HAP-1 (cell line): Measurements from ENCODE around the gene SLC26A9.

ENCODE experiments used
- DNase-seq, 2 experiments: peaks; one replicate each; pipeline ENCODE4 v3.0.0-alpha.2; 2016 to 2020; ENCODE audit warnings: low spot score in 2 of 2
- H3K27me3 ChIP-seq: fragments of 250-450 bp; sonication (Bioruptor Pico); 2 replicates; pipeline ENCODE4 v1.5.1; 2020; ENCODE audit warnings: low read depth, mild to moderate bottlenecking, moderate library complexity
- H3K36me3 ChIP-seq: fragments of 250-450 bp; sonication (Bioruptor Pico); replicated peaks from 2 replicates; pipeline ENCODE4 v1.5.1; 2020; ENCODE audit warnings: mild to moderate bottlenecking
- H3K4me1 ChIP-seq: fragments of 250-450 bp; sonication (Bioruptor Pico); 2 replicates; pipeline ENCODE4 v1.5.1; 2020; ENCODE audit warnings: mild to moderate bottlenecking
- H3K4me3 ChIP-seq: fragments of 250-450 bp; sonication (Bioruptor Pico); 2 replicates; pipeline ENCODE4 v1.5.1; 2020; ENCODE audit warnings: mild to moderate bottlenecking, moderate library complexity
- H3K9me3 ChIP-seq: fragments of 250-450 bp; sonication (Bioruptor Pico); 2 replicates; pipeline ENCODE4 v1.5.1; 2020; ENCODE audit warnings: mild to moderate bottlenecking, moderate library complexity
- in situ Hi-C: fragments of 300-500 bp; cut with MboI; formaldehyde crosslinking; loops from 3 replicates; pipeline ENCODE4 v1.14.3; 2020; ENCODE audit warnings: low sequenced_read_pairs, inconsistent platforms, mixed read lengths

Gene SLC26A9

GRCh38 chr1:205943245-205943644 is at the start of gene SLC26A9:
SLC26A9 (minus strand) TSS chr1:205943456; CDS start chr1:205935820, 7,636 bp downstream.
- H3K9me3 ChIP-seq: no peaks in the 10 kb centered on the region
- H3K27me3 ChIP-seq: peaks cover 43% of the 10 kb centered on the region
- in situ Hi-C loops: no loop called here
- no peaks in the 10 kb centered on the region for H3K36me3 ChIP-seq
- no peak within 1 kb of the TSS for H3K4me3 ChIP-seq
- H3K4me1 ChIP-seq: peaks cover 2% of the 10 kb centered on the region
- DNase-seq: no peak

- Histone ChIP-seq H3K9me3 (no peaks in the 10 kb centered on the region), H3K4me3 (no peak overlapping the region), H3K4me1 (no peaks in the 10 kb centered on the region), H3K27me3 (peaks cover 4% of the 10 kb centered on the region; the same call in 1 of the 2 replicates), H3K36me3 (no peaks in the 10 kb centered on the region)
- no peak for DNase-seq
- in situ Hi-C loops: no loop called here
These were observed 49.1 kb upstream of the SLC26A9 start for GRCh38 chr1:205992218-205992882.

GRCh38 chr1:205991237-205991636 is 48.0 kb upstream of the SLC26A9 start:
- Histone ChIP-seq H3K36me3 (no peaks in the 10 kb centered on the region), H3K4me1 (no peaks in the 10 kb centered on the region), H3K27me3 (peaks cover 4% of the 10 kb centered on the region; the same call in 1 of the 2 replicates), H3K9me3 (no peaks in the 10 kb centered on the region), H3K4me3 (no peak overlapping the region)
- in situ Hi-C loops: no loop called here
- DNase-seq: no peak

- no peaks in the 10 kb centered on the region for H3K36me3 ChIP-seq
- DNase-seq: no peak
- H3K4me3 ChIP-seq: no peak overlapping the region
- in situ Hi-C loops: no loop called here
- no peaks in the 10 kb centered on the region for H3K4me1 ChIP-seq
- no peaks in the 10 kb centered on the region for H3K9me3 ChIP-seq
- peaks cover 4% of the 10 kb centered on the region; the same call in 1 of the 2 replicates for H3K27me3 ChIP-seq
These were observed 47.0 kb upstream of the SLC26A9 start for GRCh38 chr1:205990226-205990625.

GRCh38 chr1:205989786-205990185 is 46.5 kb upstream of the SLC26A9 start:
- Histone ChIP-seq H3K9me3 (no peaks in the 10 kb centered on the region), H3K27me3 (peaks cover 4% of the 10 kb centered on the region; the same call in 1 of the 2 replicates), H3K36me3 (no peaks in the 10 kb centered on the region), H3K4me3 (no peak overlapping the region), H3K4me1 (no peaks in the 10 kb centered on the region)
- in situ Hi-C loops: loop anchor here (5.0 to 10.0 kb wide), 2 partner anchors 118 to 195 kb away; no protein-coding TSS in a partner anchor
- no peak for DNase-seq

- no peak for DNase-seq
- H3K9me3 ChIP-seq: no peaks in the 10 kb centered on the region
- no peaks in the 10 kb centered on the region for H3K4me1 ChIP-seq
- H3K4me3 ChIP-seq: no peak overlapping the region
- H3K36me3 ChIP-seq: no peaks in the 10 kb centered on the region
- H3K27me3 ChIP-seq: peaks cover 4% of the 10 kb centered on the region; the same call in 1 of the 2 replicates
- in situ Hi-C loops: loop anchor here (5.0 to 10.0 kb wide), 2 partner anchors 119 to 194 kb away; no protein-coding TSS in a partner anchor
These were observed 45.3 kb upstream of the SLC26A9 start for GRCh38 chr1:205988585-205988995.

GRCh38 chr1:205986861-205987260 is 43.6 kb upstream of the SLC26A9 start:
- H3K27me3 ChIP-seq: peaks cover 4% of the 10 kb centered on the region; the same call in 1 of the 2 replicates
- H3K9me3 ChIP-seq: no peaks in the 10 kb centered on the region
- no peak overlapping the region for H3K4me3 ChIP-seq
- no peaks in the 10 kb centered on the region for H3K36me3 ChIP-seq
- DNase-seq: no peak
- no peaks in the 10 kb centered on the region for H3K4me1 ChIP-seq
- in situ Hi-C loops: loop anchor here (5.0 to 10.0 kb wide), 2 partner anchors 120 to 192 kb away; no protein-coding TSS in a partner anchor

GRCh38 chr1:205986292-205986691 is 43.0 kb upstream of the SLC26A9 start:
- no peak for DNase-seq
- Histone ChIP-seq H3K4me1 (no peaks in the 10 kb centered on the region), H3K36me3 (no peaks in the 10 kb centered on the region), H3K4me3 (no peak overlapping the region), H3K27me3 (peaks cover 1% of the 10 kb centered on the region; the same call in 1 of the 2 replicates), H3K9me3 (no peaks in the 10 kb centered on the region)
- in situ Hi-C loops: loop anchor here (5.0 to 10.0 kb wide), 2 partner anchors 121 to 191 kb away; no protein-coding TSS in a partner anchor

GRCh38 chr1:205985330-205986005 is 42.2 kb upstream of the SLC26A9 start:
- no peaks in the 10 kb centered on the region for H3K36me3 ChIP-seq
- no peak overlapping the region for H3K4me3 ChIP-seq
- no peaks in the 10 kb centered on the region for H3K9me3 ChIP-seq
- in situ Hi-C loops: loop anchor here (5.0 to 10.0 kb wide), 2 partner anchors 122 to 191 kb away; no protein-coding TSS in a partner anchor
- DNase-seq: no peak
- H3K27me3 ChIP-seq: no peaks in the 10 kb centered on the region
- no peaks in the 10 kb centered on the region for H3K4me1 ChIP-seq

- Histone ChIP-seq H3K27me3 (no peaks in the 10 kb centered on the region), H3K4me3 (no peak overlapping the region), H3K9me3 (no peaks in the 10 kb centered on the region), H3K4me1 (no peaks in the 10 kb centered on the region), H3K36me3 (no peaks in the 10 kb centered on the region)
- in situ Hi-C loops: loop anchor here (10.0 kb wide), 1 partner anchor 189 kb away; no protein-coding TSS in a partner anchor
- DNase-seq: peak; percentile 28 to 69
These were observed 40.9 kb upstream of the SLC26A9 start for GRCh38 chr1:205983925-205984725.

- Histone ChIP-seq H3K4me1 (no peaks in the 10 kb centered on the region), H3K36me3 (no peaks in the 10 kb centered on the region), H3K9me3 (no peaks in the 10 kb centered on the region), H3K27me3 (no peaks in the 10 kb centered on the region), H3K4me3 (no peak overlapping the region)
- DNase-seq: no peak
- in situ Hi-C loops: loop anchor here (10.0 kb wide), 1 partner anchor 186 kb away; no protein-coding TSS in a partner anchor
These were observed 38.0 kb upstream of the SLC26A9 start for GRCh38 chr1:205981257-205981656.

GRCh38 chr1:205980237-205980870 is 37.1 kb upstream of the SLC26A9 start:
- H3K4me1 ChIP-seq: no peaks in the 10 kb centered on the region
- DNase-seq: no peak
- in situ Hi-C loops: loop anchor here (10.0 kb wide), 1 partner anchor 186 kb away; no protein-coding TSS in a partner anchor
- H3K27me3 ChIP-seq: no peaks in the 10 kb centered on the region
- H3K36me3 ChIP-seq: no peaks in the 10 kb centered on the region
- H3K4me3 ChIP-seq: no peak overlapping the region
- no peaks in the 10 kb centered on the region for H3K9me3 ChIP-seq

- H3K4me1 ChIP-seq: no peaks in the 10 kb centered on the region
- H3K4me3 ChIP-seq: no peak overlapping the region
- H3K36me3 ChIP-seq: no peaks in the 10 kb centered on the region
- no peaks in the 10 kb centered on the region for H3K9me3 ChIP-seq
- DNase-seq: no peak
- in situ Hi-C loops: no loop called here
- no peaks in the 10 kb centered on the region for H3K27me3 ChIP-seq
These were observed 36.0 kb upstream of the SLC26A9 start for GRCh38 chr1:205979301-205979700.
